Spleen (tissue), 11 donors: ENCODE measurements around the gene ABCG2. TPM values are rescaled to one million over a fixed set of nuclear protein-coding genes. Genes with fewer than 3 reads are reported as not detected.

Experiments used
- DNase-seq: peaks from one replicate; pipeline ENCODE4 v3.0.0-alpha.2; 2020
- H3K27ac ChIP-seq, 8 donors: fragments of 200-600 bp; sonication (generic) in 7 of 8; 1 replicate in 4 of 8; 2 replicates in 4 of 8; pipeline versions ENCODE4 v1.5.0 to v1.8.0; 2016 to 2021; ENCODE audit warnings: inconsistent platforms in 4 of 8, mild to moderate bottlenecking in 4 of 8, moderate library complexity in 1 of 8
- H3K27me3 ChIP-seq, 7 donors: fragments of 200-600 bp; sonication (generic) in 6 of 7; replicated peaks in 1 of 7; 1 replicate in 4 of 7; 2 replicates in 3 of 7; pipeline versions ENCODE4 v1.5.0 to v1.8.0; 2016 to 2021; ENCODE audit warnings: inconsistent platforms in 3 of 7, mild to moderate bottlenecking in 1 of 7
- H3K36me3 ChIP-seq, 6 donors: fragments of 200-600 bp; sonication (generic) in 5 of 6; 1 replicate in 4 of 6; 2 replicates in 2 of 6; pipeline versions ENCODE4 v1.5.0 to v1.8.0; 2016 to 2021; ENCODE audit warnings: inconsistent platforms in 2 of 6
- H3K4me1 ChIP-seq, 6 donors: fragments of 200-600 bp; sonication (generic) in 5 of 6; 1 replicate in 3 of 6; 2 replicates in 3 of 6; pipeline versions ENCODE4 v1.5.0 to v1.8.0; 2016 to 2021; ENCODE audit warnings: inconsistent platforms in 3 of 6
- H3K4me3 ChIP-seq, 8 donors: fragments of 200-600 bp; sonication (generic) in 7 of 8; 1 replicate in 4 of 8; 2 replicates in 4 of 8; pipeline versions ENCODE4 v1.5.0 to v1.8.0; 2016 to 2021; ENCODE audit warnings: inconsistent platforms in 4 of 8, mild to moderate bottlenecking in 4 of 8, moderate library complexity in 2 of 8
- H3K9me3 ChIP-seq, 8 donors: fragments of 200-600 bp; sonication (generic) in 7 of 8; 1 replicate in 4 of 8; 2 replicates in 4 of 8; pipeline versions ENCODE4 v1.5.0 to v1.8.0; 2016 to 2021; ENCODE audit warnings: inconsistent platforms in 4 of 8
- CTCF ChIP-seq, 11 experiments: fragments of 200-600 bp in 7 of 11; fragments of 450-650 bp in 4 of 11; sonication (generic) in 4 of 11; IDR thresholded peaks in 8 of 11; conservative IDR thresholded peaks in 3 of 11; 1 replicate in 7 of 11; 2 replicates in 4 of 11; pipeline versions ENCODE4 v1.4.0 to v1.8.0; 2016 to 2021; ENCODE audit warnings: antibody characterized with exemption in 11 of 11, inconsistent platforms in 4 of 11, mild to moderate bottlenecking in 1 of 11
- POLR2A ChIP-seq, 3 donors: fragments of 450-650 bp; IDR thresholded peaks; one replicate each; pipeline ENCODE4 v1.5.1; 2017; ENCODE audit warnings: antibody characterized with exemption in 3 of 3, mild to moderate bottlenecking in 1 of 3
- POLR2AphosphoS5 ChIP-seq, 3 donors: sonication (generic); formaldehyde crosslinking; IDR thresholded peaks; one replicate each; pipeline ENCODE4 v1.5.1; 2017; ENCODE audit warnings: antibody characterized with exemption in 3 of 3
- WGBS, 5 donors: extraction: QIAGEN DNeasy Blood & Tissue Kit in 3 of 5; methylation state at CpG; one replicate each; pipeline versions ENCODE4 v1.1.5 to v1.1.7; 2013 to 2018; 5-methylcytosine and 5-hydroxymethylcytosine counted together
- intact Hi-C: fragments of 100-400 bp; cut with DNase I; formaldehyde crosslinking; loops from one replicate; pipeline ENCODE4 v1.15.0; 2023; ENCODE audit warnings: low total_unique reads
- polyA plus RNA-seq, 3 donors: library from polyadenylated mRNA; stranded (reverse); fragments of 200-250 nt; gene quantifications; one replicate each; pipeline ENCODE4 v1.2.1, GENCODE V29; 2013
- total RNA-seq, 7 donors: library from RNA; depleted of rRNA in 3 of 7; stranded (reverse); fragments of >200 nt in 3 of 7; fragmentation: NEBNext Ultra II Directional in 4 of 7; extraction: Animal tissue kit (Norgen Biotek cat#: 25700) in 4 of 7; gene quantifications; one replicate each; pipeline versions ENCODE4 v1.1.0 to v1.2.1, GENCODE V29; 2016 to 2021
- donor health status: healthy with polysubstance abuse.
- donor health status: DM: no; HTN: no; CAD: no; lungs with moderate emphysema.
- donor health status: DM: no; HTN: no; CAD: no.
- donor health status: Bipolar disorder and iron deficiency.
- donor health status: healthy.
- donor health status: DM: no; HTN: no; CAD: no.
- donor health status: DM: yes; HTN: yes; CAD: no.

Gene ABCG2
- total and polyA plus RNA-seq, 10 donors: 0.12 to 3.0 (median 1.4) TPM

DNA sequence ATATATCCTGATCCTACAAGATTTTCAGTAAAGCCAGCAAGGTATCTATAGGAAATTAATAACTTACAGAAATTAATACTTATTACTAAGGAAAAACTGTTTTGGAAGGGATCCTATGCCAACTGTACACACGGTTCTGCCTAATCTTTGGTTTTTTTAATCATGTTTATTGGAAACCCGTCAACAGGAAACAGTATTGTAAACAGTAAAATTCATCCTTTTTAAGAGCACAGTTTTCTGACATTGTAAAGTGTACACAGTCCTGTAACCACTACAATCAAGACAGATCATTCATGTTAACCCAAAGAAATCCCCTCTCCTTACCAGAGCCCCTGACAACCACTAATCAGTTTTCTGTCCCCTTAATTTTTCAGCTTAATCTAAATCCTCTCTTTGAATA lies 9.9 kb downstream of the ABCG2 start:
- Histone ChIP-seq H3K36me3 (no peaks in the 10 kb centered on the region), H3K27me3 (no peaks in the 10 kb centered on the region), H3K4me3 (no peak overlapping the region), H3K27ac (no peak overlapping the region), H3K9me3 (no peaks in the 10 kb centered on the region), H3K4me1 (no peaks in the 10 kb centered on the region)
- TF ChIP-seq CTCF (IDR thresholded peaks at IDR 0.05 in 8 of 11, conservative IDR thresholded peaks at IDR 0.05 in 3 of 11) (no peak), POLR2AphosphoS5 (IDR thresholded peaks at IDR 0.05) (no peak), POLR2A (IDR thresholded peaks at IDR 0.05) (no peak)
- 54 to 83% (median 75%) methylated on average over 2 of the region's 2 CpGs for WGBS, 5 donors
- intact Hi-C loops: no loop called here
- DNase-seq: no peak

DNA sequence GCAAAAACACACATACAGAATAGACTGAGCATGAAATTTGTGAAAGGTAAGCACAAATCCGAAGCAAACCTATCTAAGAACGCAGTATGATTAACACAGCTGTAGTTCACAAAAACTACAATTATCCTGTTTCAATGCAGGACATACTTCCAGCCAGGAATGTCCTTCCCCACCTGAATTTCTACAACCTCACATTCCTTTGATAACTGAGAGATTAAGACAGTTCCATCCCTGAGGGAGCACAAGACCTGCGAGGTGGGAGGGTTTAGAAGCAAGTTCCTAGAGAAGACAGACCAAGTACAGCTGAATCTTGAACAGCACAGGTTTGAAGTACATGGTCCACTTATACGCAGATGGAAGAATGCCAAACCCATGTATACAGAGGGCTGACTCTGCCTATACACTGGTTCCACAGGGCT lies 10.6 kb downstream of the ABCG2 start:
- Histone ChIP-seq H3K4me1 (no peaks in the 10 kb centered on the region), H3K4me3 (no peak overlapping the region), H3K27me3 (no peaks in the 10 kb centered on the region), H3K9me3 (no peaks in the 10 kb centered on the region), H3K36me3 (no peaks in the 10 kb centered on the region), H3K27ac (no peak overlapping the region)
- DNase-seq: no peak
- no peak for TF ChIP-seq CTCF (IDR thresholded peaks at IDR 0.05 in 8 of 11, conservative IDR thresholded peaks at IDR 0.05 in 3 of 11)
- TF ChIP-seq POLR2A (IDR thresholded peaks at IDR 0.05): no peak
- no peak for TF ChIP-seq POLR2AphosphoS5 (IDR thresholded peaks at IDR 0.05)
- WGBS, 5 donors: 83 to 93% (median 88%) methylated on average over 4 of the region's 4 CpGs
- intact Hi-C loops: no loop called here

DNA sequence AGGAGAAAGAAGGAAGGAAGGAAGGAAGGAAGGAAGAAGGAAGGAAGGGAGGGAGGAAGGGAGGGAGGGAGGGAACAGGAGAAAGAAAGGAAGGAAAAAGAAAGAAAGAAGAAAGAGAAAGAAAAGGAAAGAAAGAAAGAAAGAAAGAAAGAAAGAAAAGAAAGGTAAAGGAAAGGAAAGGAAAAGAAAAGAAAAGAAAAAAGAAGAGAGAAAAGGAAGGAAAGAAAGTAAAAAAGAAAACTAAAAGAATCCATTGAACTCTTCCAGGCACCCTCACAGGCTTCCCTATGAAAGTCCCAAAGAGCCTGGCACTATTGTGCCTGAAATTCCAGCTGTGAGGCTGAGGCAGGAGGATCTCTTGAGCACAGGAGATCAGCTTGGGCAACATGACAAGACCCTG lies 11.5 kb downstream of the ABCG2 start:
- TF ChIP-seq POLR2AphosphoS5 (IDR thresholded peaks at IDR 0.05): no peak
- TF ChIP-seq POLR2A (IDR thresholded peaks at IDR 0.05): no peak
- intact Hi-C loops: no loop called here
- H3K27ac ChIP-seq: no peak overlapping the region
- H3K36me3 ChIP-seq: no peaks in the 10 kb centered on the region
- H3K27me3 ChIP-seq: no peaks in the 10 kb centered on the region
- no peaks in the 10 kb centered on the region for H3K4me1 ChIP-seq
- H3K9me3 ChIP-seq: no peaks in the 10 kb centered on the region
- no peak for DNase-seq
- no peak overlapping the region for H3K4me3 ChIP-seq

DNA sequence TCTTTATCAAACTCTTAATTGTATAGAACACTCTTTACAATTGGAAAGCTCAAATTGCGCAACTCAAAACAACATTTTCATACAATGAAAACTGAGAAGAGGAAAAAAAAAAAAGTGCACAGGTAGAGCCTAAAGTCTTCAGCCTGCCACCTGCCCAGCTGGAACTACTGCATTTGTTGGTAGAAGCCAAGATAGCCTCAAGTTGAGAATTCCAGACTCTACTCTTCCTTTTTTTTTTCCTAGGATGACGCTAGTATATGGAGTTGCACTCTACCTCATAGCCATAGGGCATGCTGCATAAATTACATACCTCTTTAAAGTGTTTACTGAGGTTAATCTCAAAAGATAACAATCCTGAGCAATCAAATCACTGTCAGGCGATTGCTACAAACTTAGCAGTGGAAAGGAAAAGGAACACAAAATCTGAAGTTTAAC lies 13.6 kb downstream of the ABCG2 start:
- Histone ChIP-seq H3K9me3 (no peaks in the 10 kb centered on the region), H3K4me1 (no peaks in the 10 kb centered on the region), H3K27ac (no peak overlapping the region), H3K4me3 (no peak overlapping the region), H3K27me3 (no peaks in the 10 kb centered on the region), H3K36me3 (no peaks in the 10 kb centered on the region)
- no peak for DNase-seq
- TF ChIP-seq CTCF (IDR thresholded peaks at IDR 0.05 in 8 of 11, conservative IDR thresholded peaks at IDR 0.05 in 3 of 11) (no peak), POLR2A (IDR thresholded peaks at IDR 0.05) (no peak), POLR2AphosphoS5 (IDR thresholded peaks at IDR 0.05) (no peak)
- WGBS, 5 donors: 81 to 97% (median 95%) methylated on average over 3 of the region's 3 CpGs
- intact Hi-C loops: no loop called here

DNA sequence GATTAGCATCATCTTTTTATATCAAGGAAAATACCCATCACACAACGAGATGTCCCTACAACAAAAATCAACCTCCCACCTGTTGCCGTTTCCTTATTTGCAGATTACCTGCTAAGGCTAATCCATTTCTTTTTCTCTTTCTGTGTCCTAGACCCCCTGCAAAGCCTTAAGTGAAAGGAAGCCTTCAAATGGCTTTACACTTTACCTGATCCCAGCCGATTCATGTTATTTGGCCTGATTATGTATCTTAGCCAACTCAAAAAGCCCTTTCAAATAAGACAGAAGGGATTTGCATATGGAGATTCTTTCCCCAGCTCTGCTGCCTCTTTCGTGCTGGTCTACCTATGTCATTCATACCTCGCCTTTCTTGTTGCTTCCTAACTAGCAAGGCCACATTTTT lies 14.4 kb downstream of the ABCG2 start:
- intact Hi-C loops: no loop called here
- WGBS, 5 donors: 91 to 98% (median 92%) methylated on average over 5 of the region's 5 CpGs
- H3K9me3 ChIP-seq: no peaks in the 10 kb centered on the region
- no peak overlapping the region for H3K4me3 ChIP-seq
- TF ChIP-seq POLR2AphosphoS5 (IDR thresholded peaks at IDR 0.05) (no peak), CTCF (IDR thresholded peaks at IDR 0.05 in 8 of 11, conservative IDR thresholded peaks at IDR 0.05 in 3 of 11) (no peak), POLR2A (IDR thresholded peaks at IDR 0.05) (no peak)
- H3K27ac ChIP-seq: no peak overlapping the region
- no peaks in the 10 kb centered on the region for H3K27me3 ChIP-seq
- H3K4me1 ChIP-seq: no peaks in the 10 kb centered on the region
- H3K36me3 ChIP-seq: no peaks in the 10 kb centered on the region
- no peak for DNase-seq
